ENCODE results near the gene PDE6C.

PDE6C gene

GRCh38 chr10:93704451-93704850 lies 92.1 kb downstream of the PDE6C start:
- TF ChIP-seq ZBTB7A (IDR thresholded peaks at IDR 0.05; ENCODE audit: low read depth): no peak
- TF ChIP-seq REST (IDR thresholded peaks at IDR 0.05; ENCODE audit: low read depth): no peak
- TF ChIP-seq NFIC (IDR thresholded peaks at IDR 0.05): no peak
- no peak for TF ChIP-seq MAX (IDR thresholded peaks at IDR 0.05)
- no peak for TF ChIP-seq TAF1 (IDR thresholded peaks at IDR 0.05; ENCODE audit: low read depth)
- TF ChIP-seq YY1 (IDR thresholded peaks at IDR 0.05; ENCODE audit: low read depth): no peak
- no peak for TF ChIP-seq EGR1 (IDR thresholded peaks at IDR 0.05)
- no peak for TF ChIP-seq RAD21 (IDR thresholded peaks at IDR 0.05; ENCODE audit: low read depth)
- no peak for TF ChIP-seq TEAD4 (IDR thresholded peaks at IDR 0.05)

- TF ChIP-seq TEAD4 (IDR thresholded peaks at IDR 0.05) (no peak), CREB1 (IDR thresholded peaks at IDR 0.05; ENCODE audit: low read depth) (no peak), YY1 (IDR thresholded peaks at IDR 0.05; ENCODE audit: low read depth) (no peak), ZBTB7A (IDR thresholded peaks at IDR 0.05; ENCODE audit: low read depth) (no peak), TAF1 (IDR thresholded peaks at IDR 0.05; ENCODE audit: low read depth) (no peak), EP300 (IDR thresholded peaks at IDR 0.05; ENCODE audit: borderline replicate concordance) (no peak), REST (IDR thresholded peaks at IDR 0.05; ENCODE audit: low read depth) (no peak), TCF12 (IDR thresholded peaks at IDR 0.05; ENCODE audit: low read depth) (no peak), CEBPB (IDR thresholded peaks at IDR 0.05) (no peak), FOXM1 (IDR thresholded peaks at IDR 0.05; ENCODE audit: borderline replicate concordance, low read depth) (no peak), RAD21 (IDR thresholded peaks at IDR 0.05; ENCODE audit: low read depth) (no peak), EGR1 (IDR thresholded peaks at IDR 0.05) (no peak), USF1 (IDR thresholded peaks at IDR 0.05) (no peak), MAX (IDR thresholded peaks at IDR 0.05) (no peak), NFIC (IDR thresholded peaks at IDR 0.05) (no peak)
These were observed 95.3 kb downstream of the PDE6C start for GRCh38 chr10:93707623-93708022.

GRCh38 chr10:93710333-93710909 lies 98.1 kb downstream of the PDE6C start:
- no peak for TF ChIP-seq TAF1 (IDR thresholded peaks at IDR 0.05; ENCODE audit: low read depth)
- no peak for TF ChIP-seq CREB1 (IDR thresholded peaks at IDR 0.05; ENCODE audit: low read depth)
- TF ChIP-seq TCF12 (IDR thresholded peaks at IDR 0.05; ENCODE audit: low read depth): no peak
- TF ChIP-seq MAX (IDR thresholded peaks at IDR 0.05): no peak
- TF ChIP-seq RAD21 (IDR thresholded peaks at IDR 0.05; ENCODE audit: low read depth): no peak
- no peak for TF ChIP-seq EP300 (IDR thresholded peaks at IDR 0.05; ENCODE audit: borderline replicate concordance)
- no peak for TF ChIP-seq FOXM1 (IDR thresholded peaks at IDR 0.05; ENCODE audit: borderline replicate concordance, low read depth)
- no peak for TF ChIP-seq EGR1 (IDR thresholded peaks at IDR 0.05)
- TF ChIP-seq YY1 (IDR thresholded peaks at IDR 0.05; ENCODE audit: low read depth): no peak
- TF ChIP-seq CEBPB (IDR thresholded peaks at IDR 0.05): no peak
- no peak for TF ChIP-seq TEAD4 (IDR thresholded peaks at IDR 0.05)
- TF ChIP-seq USF1 (IDR thresholded peaks at IDR 0.05): no peak

GRCh38 chr10:93711891-93712290 lies 99.6 kb downstream of the PDE6C start:
- TF ChIP-seq USF1 (IDR thresholded peaks at IDR 0.05): no peak
- no peak for TF ChIP-seq CEBPB (IDR thresholded peaks at IDR 0.05)
- no peak for TF ChIP-seq FOXM1 (IDR thresholded peaks at IDR 0.05; ENCODE audit: borderline replicate concordance, low read depth)
- no peak for TF ChIP-seq EGR1 (IDR thresholded peaks at IDR 0.05)
- TF ChIP-seq TCF12 (IDR thresholded peaks at IDR 0.05; ENCODE audit: low read depth): no peak
- TF ChIP-seq TAF1 (IDR thresholded peaks at IDR 0.05; ENCODE audit: low read depth): no peak
- TF ChIP-seq RAD21 (IDR thresholded peaks at IDR 0.05; ENCODE audit: low read depth): no peak
- no peak for TF ChIP-seq TEAD4 (IDR thresholded peaks at IDR 0.05)
- TF ChIP-seq MAX (IDR thresholded peaks at IDR 0.05): no peak
- no peak for TF ChIP-seq NFIC (IDR thresholded peaks at IDR 0.05)
- no peak for TF ChIP-seq REST (IDR thresholded peaks at IDR 0.05; ENCODE audit: low read depth)
- TF ChIP-seq ZBTB7A (IDR thresholded peaks at IDR 0.05; ENCODE audit: low read depth): no peak
- no peak for TF ChIP-seq CREB1 (IDR thresholded peaks at IDR 0.05; ENCODE audit: low read depth)
- no peak for TF ChIP-seq EP300 (IDR thresholded peaks at IDR 0.05; ENCODE audit: borderline replicate concordance)
- no peak for TF ChIP-seq YY1 (IDR thresholded peaks at IDR 0.05; ENCODE audit: low read depth)

Measured in Ishikawa (cell line).